DMS 273 (cell line): Measurements from ENCODE around the gene COL8A2.

ENCODE experiments used
- DNase-seq: peaks from one replicate; lab custom pipeline; 2025; ENCODE audit not compliant: unreplicated experiment; lab: John Stamatoyannopoulos, UW

Gene COL8A2

DNA sequence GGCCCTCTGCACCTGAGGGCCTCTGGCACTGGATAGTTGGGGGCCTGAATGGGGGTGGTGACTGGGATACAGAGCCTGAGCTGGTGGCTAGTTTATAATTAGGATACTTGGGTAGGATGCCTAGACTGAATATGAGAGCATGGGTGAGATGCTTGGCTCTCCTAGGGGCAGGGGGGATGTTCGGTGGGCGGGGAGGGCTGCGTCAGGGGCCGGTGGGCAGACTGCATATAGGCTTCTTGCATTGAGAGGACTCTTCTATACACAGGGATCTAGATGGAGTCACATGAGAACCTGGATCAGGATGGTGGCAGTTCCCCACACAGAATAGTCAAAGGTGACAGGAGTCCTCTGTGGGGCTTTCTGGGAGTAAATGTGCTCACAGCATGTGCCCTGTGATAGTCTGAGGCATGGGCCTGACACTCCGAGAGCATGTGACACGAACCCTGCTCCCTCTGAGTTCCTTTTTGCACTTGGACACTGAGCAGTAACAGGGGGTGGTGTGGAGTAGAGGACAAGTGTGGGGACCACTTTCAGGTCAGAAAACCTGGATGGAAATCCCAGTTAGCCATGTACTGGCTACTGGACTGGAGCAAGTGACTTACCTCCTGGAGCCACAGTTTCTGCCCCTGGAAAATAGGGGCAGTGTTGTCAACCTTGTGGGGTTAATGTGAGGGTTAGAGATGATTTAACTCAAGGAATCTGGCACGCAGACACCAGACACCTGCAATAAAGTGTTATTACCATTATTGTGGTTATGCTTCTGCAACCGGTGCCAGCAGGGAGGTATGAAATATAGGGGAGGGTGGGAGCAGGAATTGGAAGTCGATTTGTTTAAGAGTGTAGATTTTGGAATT, 33.2 kb upstream of the COL8A2 start:
- no peak for DNase-seq

DNA sequence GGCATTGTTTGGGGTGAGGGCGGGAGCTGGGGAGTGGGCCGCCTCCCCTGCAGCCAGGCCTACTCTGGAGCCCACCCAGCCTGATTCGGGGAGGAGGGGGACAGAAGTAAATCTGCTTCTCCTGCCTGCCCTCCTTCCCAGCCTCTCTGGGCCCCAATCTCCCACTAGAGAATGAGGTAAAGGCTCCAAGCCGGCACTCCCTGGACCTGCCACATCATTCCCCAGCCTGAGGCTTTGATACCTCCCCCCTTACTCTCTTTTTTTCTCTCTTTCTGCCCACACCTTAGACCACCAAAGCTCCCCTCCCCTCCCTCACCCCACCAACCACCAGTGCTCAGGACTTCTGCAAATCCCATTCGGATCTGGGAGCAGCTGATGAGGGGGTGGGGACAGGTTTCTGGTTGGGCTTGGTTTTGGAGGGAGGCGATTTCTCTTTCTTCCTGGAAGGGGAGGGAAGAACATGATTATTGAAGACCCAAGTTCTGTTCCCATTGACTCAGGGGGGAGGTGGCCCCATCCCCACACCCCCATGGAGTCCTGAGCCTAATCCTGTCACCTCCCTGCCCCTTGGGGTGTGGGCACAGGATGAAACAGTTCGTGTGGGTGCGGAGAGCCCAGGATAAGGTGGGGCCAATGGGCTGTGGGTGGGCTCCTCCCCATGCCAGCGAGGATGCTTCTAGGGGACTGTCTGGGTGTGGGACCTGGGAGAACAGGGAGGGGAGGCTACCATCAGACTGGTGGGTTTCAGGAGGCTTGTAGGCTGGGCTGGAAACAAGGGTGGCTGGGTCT, 32.3 kb upstream of the COL8A2 start:
- peak; percentile 65 for DNase-seq

DNA sequence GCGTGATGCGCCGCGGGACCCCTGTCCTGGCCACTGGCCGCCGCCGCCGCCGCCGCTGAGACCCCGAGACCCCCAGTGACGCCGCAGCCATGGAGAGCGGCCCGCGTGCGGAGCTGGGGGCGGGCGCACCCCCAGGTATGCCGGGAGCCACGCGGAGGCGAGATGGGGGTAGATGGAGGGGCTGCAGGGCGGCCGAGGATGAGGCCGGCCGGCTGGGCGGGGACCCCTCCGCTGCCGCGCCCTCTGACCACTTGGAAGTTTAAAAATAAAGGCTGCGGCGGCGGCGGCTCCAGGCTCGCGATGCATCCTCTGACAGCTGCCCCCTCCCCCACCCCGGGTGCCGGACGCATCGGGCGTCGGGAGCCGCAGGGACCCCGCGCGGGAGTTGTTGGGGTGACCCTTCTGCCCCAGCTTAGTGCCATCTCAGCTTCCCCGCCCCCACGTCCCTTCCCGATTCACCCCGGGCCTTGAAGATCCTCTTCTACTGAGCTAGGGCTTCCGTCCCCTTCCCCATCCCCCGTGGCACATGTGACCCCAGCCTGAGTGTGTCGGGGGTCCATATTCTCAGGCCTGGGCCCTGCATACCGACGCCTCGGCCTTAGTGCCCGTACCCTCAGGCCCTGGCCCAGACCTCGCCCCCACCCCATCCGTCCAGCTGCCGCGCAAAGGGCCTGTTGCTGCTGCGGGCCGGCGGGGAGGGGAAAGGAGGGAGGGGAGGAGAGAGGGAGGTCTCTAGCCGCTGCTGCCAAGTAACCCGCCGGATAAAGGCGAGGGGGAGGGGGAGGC, 31.5 kb upstream of the COL8A2 start:
- DNase-seq: peak; percentile 84

DNA sequence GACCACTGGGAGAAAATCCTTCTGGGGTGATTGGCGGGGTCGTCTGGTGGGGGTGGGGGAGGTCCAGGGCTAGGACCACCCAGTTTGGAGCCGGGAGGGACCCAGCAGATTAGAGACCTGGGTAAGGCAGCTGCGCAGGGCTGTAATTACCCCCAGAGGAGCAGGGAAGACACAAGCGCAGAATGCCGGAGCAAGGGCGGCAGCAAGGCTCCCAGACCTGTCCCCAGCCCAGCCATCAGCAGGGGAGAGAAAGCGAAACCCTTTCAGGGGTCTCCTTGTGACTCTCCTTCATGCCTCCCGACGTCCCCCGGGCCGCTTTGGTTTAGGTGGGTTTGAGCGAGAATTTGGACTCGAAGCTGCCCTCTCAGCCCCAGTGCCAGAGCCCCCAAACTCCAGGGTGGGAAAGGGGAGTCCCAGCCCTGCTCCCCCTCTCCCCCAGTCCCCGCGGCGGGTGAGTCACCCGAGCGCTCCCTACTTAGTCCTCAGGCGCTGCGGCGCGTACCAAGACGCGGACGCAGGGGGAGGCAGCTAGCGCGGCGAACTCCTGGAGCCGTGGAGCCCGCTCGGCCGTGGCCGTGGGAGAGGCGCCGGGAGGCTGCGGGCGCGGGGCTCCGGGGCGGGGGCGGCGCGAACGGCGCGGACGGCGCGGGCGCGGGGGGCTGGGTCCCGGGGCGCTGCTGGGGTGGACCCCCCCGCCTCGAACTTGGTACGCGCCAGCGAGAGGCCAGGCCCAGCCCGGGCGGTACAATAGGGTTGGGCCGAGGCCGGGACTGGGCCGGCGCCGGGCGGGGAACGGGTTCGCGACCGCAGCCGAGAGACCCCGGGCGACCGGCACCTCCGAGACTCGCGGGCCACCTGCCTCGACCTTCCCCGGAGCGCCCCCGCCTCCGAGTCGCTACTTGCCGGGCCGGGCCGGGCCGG, 30.6 kb upstream of the COL8A2 start, which contains the start of gene MAP7D1:
TSS of gene MAP7D1 (plus strand) at position 753 of the 921 bp plus-strand sequence. CDS start 258 bp downstream, outside the sequence.
- peak; percentile 94 for DNase-seq

DNA sequence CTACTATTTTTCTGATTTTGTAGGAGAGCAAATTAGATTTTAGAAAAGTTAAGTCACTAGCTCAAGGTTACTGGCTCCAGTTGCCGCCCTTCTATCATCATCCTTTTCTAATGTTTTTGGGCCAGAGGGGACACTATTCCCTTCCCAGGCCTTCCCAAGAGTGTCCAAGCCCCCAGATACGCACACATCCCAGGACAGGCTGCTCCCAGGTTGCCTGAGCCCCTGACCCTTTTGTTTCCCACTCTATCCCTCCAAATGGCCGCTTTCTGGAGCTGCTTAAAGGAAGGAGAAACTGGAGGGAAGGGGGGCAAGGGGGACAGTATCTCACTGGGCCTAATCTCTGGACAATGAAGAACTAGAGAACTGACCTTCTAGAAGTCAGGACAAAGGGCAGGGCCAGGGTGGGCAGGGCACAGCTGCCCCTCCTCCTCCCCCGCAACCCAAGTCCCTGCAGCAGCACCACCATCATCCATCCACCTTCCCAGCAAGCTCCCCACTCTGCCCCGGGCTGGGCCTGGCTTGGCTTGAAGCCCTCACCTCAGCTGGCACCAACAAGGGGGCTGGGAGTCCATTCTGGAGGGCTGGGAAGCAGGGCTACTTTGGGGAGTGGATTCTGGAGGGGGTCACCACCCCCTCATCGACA, 29.9 kb upstream of the COL8A2 start:
- DNase-seq: peak; percentile 79

DNA sequence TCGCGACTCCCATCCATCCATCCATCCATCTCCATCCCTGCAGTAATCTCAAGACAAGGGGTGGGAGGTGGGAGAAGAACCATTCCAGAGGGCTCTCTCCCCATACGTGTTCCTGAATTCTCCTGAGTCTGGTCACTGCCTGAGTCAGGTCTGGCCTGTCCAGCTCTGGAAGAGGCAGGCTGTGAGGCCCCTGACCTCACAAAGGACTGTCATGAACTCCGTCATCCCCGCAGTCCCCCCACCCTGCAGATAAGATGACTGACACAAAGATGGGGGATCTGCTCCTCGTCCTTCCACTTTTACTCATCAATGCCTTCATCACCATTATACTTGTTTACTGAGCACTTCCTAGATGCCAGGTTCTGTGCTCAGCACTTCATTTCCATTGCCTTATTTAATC, 29.3 kb upstream of the COL8A2 start:
- DNase-seq: no peak

DNA sequence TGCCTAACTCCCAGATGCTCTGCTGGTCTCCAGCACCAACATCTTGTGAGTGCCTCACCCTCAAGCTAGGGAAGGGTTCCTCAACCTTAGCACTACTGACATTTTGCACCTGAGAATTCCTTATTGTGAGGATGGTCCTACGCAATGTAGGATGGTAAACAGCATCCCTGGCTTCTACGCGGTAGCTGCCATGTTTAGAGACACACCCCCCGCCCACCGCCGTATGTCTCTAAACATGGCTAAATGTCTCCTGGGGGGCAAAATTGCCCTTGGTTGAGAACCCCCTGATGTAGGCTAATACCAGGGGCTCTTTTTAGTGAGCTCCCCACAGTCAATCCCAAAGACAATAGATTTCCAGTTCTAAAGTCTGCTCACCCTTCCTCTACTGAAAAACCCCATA, 28.5 kb upstream of the COL8A2 start:
- no peak for DNase-seq

DNA sequence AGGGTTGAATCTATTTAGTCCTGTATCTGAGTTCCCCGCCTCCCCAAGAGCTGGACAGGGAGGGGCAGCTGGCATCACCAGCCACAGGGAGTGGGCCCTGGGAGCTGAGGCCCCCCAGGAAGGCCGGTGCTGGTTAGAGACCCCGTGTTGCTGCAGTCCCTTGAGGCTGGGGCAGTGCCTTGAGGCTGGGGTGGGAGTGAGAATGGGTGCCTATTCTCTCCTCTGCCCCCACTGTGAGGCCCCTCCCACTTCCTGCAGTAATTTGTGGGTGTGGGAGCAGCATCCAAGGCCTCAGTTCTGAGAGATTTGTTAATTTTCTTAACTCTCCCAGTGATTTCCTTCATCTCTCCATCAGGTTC, 26.8 kb upstream of the COL8A2 start:
- peak; percentile 62 for DNase-seq

DNA sequence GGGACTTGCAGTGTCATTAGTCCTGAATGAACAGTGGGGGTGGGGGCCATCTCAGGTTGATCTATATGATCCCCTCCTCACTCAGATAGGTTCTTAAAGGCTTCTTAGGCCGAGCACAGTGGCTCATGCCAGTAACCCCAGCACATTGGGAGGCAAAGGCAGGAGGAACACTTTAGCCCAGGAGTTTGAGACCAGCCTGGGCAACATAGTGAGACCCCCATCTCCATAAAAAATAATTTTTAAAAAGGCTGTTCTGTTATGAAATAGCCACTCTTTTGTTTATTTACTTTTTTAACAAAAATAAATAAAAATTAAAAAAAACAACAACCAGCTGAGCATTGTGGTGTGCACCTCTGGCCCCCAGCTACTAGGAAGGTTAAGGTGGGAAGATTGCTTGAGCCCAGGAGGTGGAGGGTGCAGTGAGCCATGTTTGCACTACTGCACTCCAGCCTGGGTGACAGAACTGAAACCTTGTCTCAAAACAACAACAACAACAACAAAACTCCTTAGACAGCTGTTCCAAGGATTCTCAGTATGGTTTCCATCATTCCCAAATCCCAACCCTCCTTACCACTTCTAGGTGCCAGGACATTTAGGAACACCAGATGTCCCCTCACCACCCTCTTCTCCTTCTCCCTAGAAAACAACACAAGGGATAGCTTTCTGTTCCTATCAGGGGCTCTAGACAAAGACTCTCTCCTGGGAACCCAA, 26.3 kb upstream of the COL8A2 start:
- DNase-seq: peak; percentile 65

DNA sequence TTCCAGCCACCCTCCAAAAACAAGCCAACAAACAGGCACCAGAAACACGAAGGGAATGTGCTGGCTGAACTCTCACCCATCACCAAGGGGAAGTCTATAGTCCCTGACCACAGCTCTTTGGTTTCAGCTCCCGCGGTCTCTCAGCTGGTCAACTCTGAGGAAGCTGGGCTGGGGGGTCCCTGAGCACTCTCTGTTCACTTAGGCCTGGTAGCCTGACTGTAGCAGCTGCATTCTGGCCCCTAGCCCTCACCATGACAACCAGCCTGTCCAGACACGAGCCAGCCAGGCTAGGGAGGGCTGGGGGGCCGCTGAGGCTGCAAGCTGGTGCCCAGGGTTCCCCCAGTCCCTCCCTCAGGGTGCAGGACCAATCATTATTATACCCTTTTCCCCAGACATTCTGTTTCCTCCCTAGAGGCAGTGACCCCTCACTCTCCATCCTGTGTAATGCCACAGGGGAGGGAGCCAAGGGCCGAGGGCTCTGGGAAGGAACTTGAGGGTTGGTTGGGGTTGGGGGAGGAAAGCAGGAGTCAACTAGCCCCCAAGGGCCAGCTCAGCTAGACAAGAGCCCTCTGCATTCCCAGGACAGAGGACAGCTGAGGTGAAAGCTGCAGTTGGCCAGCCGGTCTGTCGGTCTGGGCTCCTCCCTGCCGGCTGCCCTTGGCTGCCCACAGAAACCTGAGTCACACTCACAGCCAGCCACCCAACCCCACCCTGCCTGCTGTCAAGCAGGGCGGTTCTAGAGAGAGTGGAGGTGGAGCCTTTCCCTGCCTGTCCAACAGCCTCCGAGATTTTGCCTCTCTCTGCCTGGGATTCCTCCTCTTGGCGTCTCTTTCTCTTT, 25.5 kb upstream of the COL8A2 start:
- DNase-seq: peak; percentile 98

DNA sequence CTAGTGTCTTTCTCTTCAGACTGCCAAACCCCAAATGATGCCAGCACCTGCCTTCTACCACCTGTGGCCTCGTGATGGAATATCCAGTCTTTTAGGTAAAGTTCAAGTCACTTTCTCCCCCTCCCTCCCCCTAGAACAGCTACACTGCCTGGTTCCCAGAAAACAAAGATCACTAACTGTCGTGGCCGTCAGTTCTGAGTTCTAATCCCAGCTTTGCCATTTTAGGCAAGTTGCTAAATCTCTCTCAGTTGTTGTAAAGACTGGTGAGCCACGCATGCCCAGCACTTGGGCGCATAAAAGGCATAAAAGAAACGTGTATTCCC, 24.9 kb upstream of the COL8A2 start:
- DNase-seq: peak; percentile 65

DNA sequence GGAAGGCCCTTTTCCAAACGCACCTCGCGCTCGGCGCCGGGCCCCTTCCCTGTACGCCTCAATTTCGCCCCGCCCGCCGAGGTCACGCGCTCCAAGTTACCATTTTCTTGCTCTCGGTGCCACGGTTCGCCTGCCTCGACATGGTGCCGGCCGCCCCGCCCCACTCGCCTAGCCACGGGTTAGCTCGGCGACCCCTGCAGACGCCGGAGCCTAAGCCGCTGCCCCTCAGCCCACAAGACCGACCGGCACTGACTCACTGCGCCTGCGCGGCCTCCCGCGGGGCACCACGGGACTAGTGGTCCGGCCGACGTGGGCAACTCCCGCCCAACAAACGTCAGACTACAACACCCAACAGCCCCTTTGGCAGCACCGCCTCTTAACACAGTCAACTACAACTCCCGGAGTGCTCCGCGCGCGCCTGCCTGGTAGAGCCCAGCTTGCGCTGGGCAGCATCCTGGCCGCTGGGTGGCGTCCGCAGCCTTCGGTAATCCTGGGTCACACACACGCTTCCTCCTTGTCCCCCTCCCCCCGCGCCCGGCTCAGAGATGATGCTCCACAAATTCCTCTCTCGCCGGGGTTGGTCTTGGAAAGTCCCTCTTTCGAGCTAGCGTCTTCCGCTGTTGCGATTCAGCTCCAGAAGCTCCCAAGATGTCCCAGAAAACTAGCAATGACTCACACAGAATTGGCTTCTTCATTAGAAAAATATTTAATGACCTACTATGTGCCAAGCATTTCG, 24.4 kb upstream of the COL8A2 start, which contains the start of gene TRAPPC3:
TSS of gene TRAPPC3 (minus strand) at position 250 of the 736 bp plus-strand sequence. CDS start at position 142, 108 bp downstream.
- DNase-seq: peak; percentile 100

DNA sequence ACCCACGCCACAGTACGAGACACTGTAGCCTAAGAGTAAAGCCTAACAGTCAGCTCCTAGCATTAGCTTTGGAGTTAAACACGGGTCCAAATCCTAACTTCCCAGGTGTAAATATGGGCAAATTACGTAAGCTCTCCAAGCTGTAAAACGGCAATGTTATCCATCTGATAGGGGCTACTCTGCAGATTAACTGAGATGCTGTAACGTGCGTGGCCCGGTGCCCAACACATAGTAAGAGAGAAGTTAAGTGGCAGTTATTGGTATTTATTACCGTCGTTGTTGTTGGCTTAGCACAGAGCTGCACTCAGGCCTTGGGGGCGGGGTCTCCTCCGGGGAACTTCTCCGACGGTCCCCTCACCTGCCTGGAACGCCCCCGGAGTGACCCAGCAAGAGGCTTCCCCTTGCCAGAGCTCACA, 23.8 kb upstream of the COL8A2 start:
- DNase-seq: no peak

DNA sequence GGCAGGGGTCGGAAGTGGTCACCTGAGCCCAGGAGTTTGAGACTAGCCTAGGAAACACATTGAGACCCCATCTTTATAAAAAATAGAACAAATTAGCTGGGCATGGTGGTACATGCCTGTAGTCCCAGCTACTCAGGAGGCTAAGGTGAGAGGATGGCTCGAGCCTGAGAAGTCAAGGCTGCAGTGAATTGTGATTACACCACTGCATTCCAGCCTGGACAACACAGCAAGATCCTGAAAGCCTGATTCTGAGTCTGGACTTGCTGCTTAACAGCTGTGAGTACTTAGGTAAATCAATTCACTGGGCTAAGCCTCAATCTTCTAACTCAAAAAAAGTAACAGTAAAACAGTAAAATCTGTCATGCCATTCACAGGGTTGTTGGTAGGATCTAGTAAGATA, 19.4 kb upstream of the COL8A2 start:
- DNase-seq: no peak

DNA sequence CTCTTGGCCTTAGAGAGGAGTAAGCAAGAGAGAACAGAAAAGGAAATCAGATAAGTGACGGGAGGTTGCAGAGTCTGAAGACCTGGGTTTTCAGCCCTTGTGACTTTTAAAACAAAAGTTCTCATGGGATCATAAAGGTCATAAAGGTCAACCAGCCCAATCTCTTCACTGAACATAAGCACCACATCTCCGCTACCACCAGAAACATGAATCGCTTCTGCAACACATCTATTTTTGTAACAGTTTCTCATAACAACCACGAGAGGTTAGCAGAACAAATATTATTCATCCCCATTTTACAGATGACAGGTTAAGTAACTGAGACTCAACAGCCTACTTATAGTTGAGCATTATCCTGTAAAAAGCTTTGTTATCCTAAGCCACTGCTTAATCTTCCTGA, 18.4 kb upstream of the COL8A2 start:
- DNase-seq: no peak

DNA sequence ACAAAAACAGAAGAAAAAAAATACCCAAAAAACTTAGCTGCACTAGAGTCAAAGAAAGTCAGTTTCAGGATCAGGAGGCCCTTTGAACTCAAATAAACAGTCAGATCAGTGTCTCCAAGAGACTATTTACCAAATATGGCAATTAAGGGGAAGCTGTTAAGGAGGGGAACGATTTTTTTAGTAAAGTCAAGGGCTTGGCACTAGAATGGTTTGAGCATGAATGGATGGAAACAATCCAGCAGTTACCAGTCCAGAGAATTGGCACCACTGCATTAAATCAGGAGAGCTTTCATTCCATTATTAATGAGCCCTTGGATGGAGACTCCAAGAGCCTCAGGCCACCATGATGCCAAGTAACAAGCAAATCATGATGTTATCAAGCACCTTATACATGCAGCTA, 17.1 kb upstream of the COL8A2 start:
- DNase-seq: peak; percentile 47

DNA sequence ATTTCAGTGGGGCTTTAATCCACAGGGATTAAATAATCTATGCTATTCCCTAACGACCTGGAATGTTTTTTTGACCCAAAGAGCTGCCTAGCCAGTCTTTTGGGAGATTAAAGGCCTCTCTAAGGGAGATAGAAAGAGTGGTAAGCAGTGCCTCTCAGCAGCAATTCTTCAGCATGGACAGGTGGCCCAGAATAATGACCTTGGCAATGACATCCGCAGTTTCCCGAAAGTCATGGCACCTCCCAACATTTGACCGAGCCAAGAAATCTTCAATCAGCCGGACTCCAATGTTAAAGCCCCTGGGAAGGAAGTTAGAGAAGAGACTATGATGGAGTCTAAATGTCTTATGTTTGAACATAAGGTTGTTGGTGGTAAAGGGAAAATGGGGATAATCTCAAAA, 14.5 kb upstream of the COL8A2 start:
- peak; percentile 34 for DNase-seq

DNA sequence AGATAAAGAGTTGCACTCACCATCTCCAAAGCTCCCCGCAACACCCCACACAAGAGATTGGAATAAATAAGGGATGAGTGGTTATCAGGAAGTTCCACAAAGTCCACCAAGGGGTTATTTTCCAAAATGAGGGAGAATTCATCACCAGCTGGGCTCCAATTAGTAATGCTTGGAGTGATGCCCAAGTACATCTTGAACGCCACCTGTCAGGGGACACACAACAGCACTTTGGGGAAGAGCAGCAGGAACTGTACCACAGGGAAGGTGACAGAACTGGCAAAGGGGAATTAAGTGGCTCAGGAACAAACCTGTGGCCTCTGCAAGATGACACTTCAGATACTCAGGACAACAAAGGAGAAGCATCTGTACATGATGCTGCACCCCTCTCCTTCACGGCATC, 12.8 kb upstream of the COL8A2 start:
- DNase-seq: peak; percentile 90
